ENCODE measurements around the gene TTC4.
"Not testable (repeated sequence)": the region's sequence is repeated elsewhere in the genome, so short reads cannot be mapped to it uniquely, and the experiment has no call there.

TTC4 gene

GRCh38 chr1:54748094-54748835 is 32.6 kb downstream of the TTC4 start:
- no peak for DNase-seq (ENCODE audit: low spot score)

- no peak for DNase-seq (ENCODE audit: low spot score)
These were observed 34.9 kb downstream of the TTC4 start for GRCh38 chr1:54750596-54750995.

GRCh38 chr1:54751426-54751825 is 35.8 kb downstream of the TTC4 start:
- no peak for DNase-seq (ENCODE audit: low spot score)

GRCh38 chr1:54754045-54754444 is 38.4 kb downstream of the TTC4 start:
- no peak for DNase-seq (ENCODE audit: low spot score)

- no peak for DNase-seq (ENCODE audit: low spot score)
These were observed 39.0 kb downstream of the TTC4 start for GRCh38 chr1:54754486-54755285.

DNA sequence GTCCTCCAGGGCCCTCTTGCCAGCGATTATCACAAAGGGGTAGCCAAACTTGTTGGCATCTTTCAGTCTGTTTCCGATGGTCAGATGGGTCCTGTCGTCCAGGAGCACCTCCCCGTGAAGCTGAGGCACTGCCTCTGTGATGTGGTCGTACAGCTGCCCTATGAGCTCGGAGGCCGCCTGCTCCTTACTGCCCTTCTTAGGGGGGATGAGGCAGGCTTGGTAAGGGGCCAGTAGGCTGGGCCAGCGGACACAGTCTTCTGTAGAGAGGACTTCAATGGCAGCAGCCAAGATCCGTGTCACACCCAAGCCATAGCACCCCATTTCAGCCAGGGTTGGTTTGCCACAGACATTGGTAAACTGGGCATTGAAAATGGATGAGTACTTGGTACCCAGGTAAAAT is 42.2 kb downstream of the TTC4 start:
- no peak for DNase-seq (ENCODE audit: low spot score)

GRCh38 chr1:54758678-54759348 is 43.2 kb downstream of the TTC4 start:
- no peak for DNase-seq (ENCODE audit: low spot score)

- DNase-seq (ENCODE audit: low spot score), result peak; percentile 18
These were observed 48.1 kb downstream of the TTC4 start for GRCh38 chr1:54763816-54764132.

DNA sequence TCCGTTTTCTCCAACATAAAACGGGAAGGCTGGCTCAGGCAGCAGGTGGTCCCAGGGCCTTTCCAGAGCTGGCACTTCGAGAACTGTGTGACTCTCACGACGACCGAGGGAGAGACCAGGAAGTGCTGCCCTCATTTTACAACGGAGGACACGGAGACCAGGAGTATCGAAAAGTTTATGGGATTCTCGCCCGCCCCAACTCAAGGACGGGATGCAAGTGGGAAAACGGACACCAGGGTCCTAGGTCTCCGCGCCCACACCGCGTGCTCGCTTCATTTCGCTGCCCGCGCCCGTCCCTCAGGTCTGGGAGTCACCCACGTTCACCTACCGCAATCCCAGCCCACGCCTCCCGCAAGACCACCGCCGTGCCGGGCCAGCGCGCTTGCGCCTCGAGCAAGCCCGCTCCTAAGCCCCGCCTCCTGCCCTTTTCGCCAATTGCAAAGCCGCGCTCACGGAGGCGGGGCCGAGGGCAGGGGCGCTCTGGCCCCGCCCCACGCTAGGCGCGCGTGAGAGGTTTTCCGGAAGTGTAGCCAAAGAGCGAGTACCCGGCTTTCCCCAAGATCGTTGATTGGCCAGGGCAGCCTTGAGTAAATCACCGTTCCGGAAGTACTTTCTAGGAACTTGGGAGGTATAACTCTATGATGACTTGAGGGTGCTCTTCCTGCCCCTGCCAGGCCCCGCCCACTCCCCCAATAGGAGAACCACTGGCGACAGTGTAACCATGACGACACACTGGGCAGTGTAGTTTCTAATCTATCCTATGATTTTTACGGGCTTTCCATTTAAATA is 48.7 kb downstream of the TTC4 start, which contains the start of gene PARS2:
Gene PARS2 (minus strand): TSS at position 391 of the 789 bp plus-strand sequence. CDS start 5,362 bp downstream, outside the sequence.
- DNase-seq (ENCODE audit: low spot score), result peak; percentile 99

DNA sequence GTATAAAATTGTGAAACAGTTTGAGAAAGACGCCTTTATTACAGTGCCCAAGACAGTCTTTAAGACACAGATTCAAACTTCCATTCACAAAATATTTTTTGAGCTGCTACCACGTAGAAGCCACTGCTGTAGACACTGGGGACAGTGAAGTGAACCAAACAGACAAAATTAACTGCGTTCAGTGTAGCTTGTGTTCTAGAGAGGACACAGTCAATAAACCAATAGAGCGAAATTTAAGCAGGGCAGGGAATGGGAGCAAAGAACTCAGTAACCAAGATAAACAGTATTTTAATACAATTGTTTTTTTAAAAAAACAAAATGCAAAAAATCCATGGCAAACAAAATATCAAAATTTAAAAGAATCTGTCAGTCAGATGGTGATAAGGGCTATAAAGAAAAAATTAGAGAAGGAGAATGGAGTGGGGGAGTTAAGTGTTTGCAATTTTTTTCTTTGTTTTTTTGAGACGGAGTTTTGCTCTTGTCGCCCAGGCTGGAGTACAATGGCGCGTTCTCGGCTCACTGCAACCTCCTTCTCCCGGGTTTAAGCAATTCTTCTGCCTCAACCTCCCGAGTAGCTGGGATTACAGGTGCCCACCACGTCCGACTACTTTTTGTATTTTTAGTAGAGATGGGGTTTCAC is 49.4 kb downstream of the TTC4 start:
- no peak for DNase-seq (ENCODE audit: low spot score)

GRCh38 chr1:54766726-54767125 is 51.1 kb downstream of the TTC4 start:
- no peak for DNase-seq (ENCODE audit: low spot score)

- no peak for DNase-seq (ENCODE audit: low spot score)
These were observed 51.9 kb downstream of the TTC4 start for GRCh38 chr1:54767526-54767925.

GRCh38 chr1:54768093-54768492 is 52.4 kb downstream of the TTC4 start:
- DNase-seq (ENCODE audit: low spot score), result no peak

GRCh38 chr1:54772951-54773350 is 57.3 kb downstream of the TTC4 start:
- DNase-seq (ENCODE audit: low spot score), result no peak

DNA sequence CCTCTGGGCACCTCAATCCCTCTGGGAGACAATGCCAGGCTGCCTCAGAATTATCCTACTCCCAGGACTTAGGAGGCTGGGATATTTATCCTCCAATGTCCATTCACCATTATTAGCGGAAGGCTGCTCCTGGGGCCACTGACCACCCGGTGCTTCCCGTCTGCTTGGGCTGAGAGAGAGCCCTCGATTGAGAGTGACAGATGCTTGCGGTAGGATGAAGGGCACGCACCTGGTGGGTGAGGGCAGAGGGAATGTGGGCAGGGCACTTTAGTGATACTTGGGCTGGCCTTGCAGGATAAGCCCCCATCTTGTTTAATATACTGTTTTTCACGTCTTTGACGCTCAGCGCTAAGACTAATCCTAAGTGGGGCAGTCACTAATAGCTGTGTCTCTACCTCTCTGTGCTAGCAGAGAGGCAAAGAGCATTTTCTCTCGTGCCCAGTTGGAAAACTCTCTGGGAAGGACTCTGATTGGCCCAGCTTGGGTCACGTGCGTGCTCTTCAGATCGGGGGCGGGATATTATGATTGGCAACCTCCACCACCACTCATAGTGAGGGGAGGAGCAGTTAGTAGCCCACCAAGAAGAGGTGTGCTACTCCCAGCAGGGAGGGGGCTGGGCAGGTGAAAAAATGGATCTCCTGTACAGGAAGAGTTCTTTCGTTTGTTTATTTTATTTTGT is 59.3 kb downstream of the TTC4 start:
- no peak for DNase-seq (ENCODE audit: low spot score)

- not testable (repeated sequence) for DNase-seq (ENCODE audit: low spot score)
These were observed 60.4 kb downstream of the TTC4 start for GRCh38 chr1:54775828-54776721.

- no peak for DNase-seq (ENCODE audit: low spot score)
These were observed 61.4 kb downstream of the TTC4 start for GRCh38 chr1:54777011-54777410.

- no peak for DNase-seq (ENCODE audit: low spot score)
These were observed 61.8 kb downstream of the TTC4 start for GRCh38 chr1:54777431-54777830.

- DNase-seq (ENCODE audit: low spot score), result no peak
These were observed 65.5 kb downstream of the TTC4 start for GRCh38 chr1:54781023-54781723.
